H1 (cell line): ENCODE results near the gene ANKRD27. TPM values are rescaled to one million over a fixed set of nuclear protein-coding genes. Genes with fewer than 3 reads are reported as not detected.

Experiments
- CHD1 ChIP-seq: IDR thresholded peaks from 2 replicates; pipeline ENCODE4 v1.6.1; 2012; ENCODE audit warnings: low read depth, low read length, improper control_type of control experiment
- ZNF274 ChIP-seq: IDR thresholded peaks from 2 replicates; pipeline ENCODE4 v1.7.0; 2012; ENCODE audit warnings: low read length, borderline replicate concordance; ENCODE audit errors: extremely low read depth
- polyA plus RNA-seq, 7 experiments: library from polyadenylated mRNA; depleted of rRNA in 3 of 7; stranded (reverse) in 5 of 7; unstranded in 2 of 7; fragments of >200 nt in 5 of 7; fragments of 200-250 nt in 2 of 7; gene quantifications; 1 replicate in 5 of 7; 2 replicates in 1 of 7; 4 replicates in 1 of 7; pipeline versions ENCODE4 v1.2.1 to v1.2.3, GENCODE V29; 2011 to 2013; ENCODE audit warnings: missing spikeins in 2 of 7, mixed read lengths in 2 of 7
- total RNA-seq: library from RNA; stranded (reverse); fragmentation: NEBNext Ultra II Directional; extraction: Animal tissue kit (Norgen Biotek cat#: 25700); gene quantifications from 2 replicates; pipeline ENCODE4 v1.2.1, GENCODE V29; 2021
- TF ChIP-seq, protein P1 (sequence below): fragments of 300-600 bp; sonication (generic); IDR thresholded peaks from 2 replicates; pipeline ENCODE4 v1.7.1; 2012; ENCODE audit warnings: low read length, moderate library complexity, mild to moderate bottlenecking, inconsistent platforms; ENCODE audit not compliant: insufficient replicate concordance
- TF ChIP-seq, protein P2 (sequence below): IDR thresholded peaks from 2 replicates; pipeline ENCODE4 v1.6.1; 2011; ENCODE audit warnings: low read length, improper control_type of control experiment

Gene ANKRD27
- total and polyA plus RNA-seq, 2 of the 8 experiments (the other 6 are each of a cell fraction or from before 2014, with no cell fraction given), result 27.9 to 55.7 TPM

DNA sequence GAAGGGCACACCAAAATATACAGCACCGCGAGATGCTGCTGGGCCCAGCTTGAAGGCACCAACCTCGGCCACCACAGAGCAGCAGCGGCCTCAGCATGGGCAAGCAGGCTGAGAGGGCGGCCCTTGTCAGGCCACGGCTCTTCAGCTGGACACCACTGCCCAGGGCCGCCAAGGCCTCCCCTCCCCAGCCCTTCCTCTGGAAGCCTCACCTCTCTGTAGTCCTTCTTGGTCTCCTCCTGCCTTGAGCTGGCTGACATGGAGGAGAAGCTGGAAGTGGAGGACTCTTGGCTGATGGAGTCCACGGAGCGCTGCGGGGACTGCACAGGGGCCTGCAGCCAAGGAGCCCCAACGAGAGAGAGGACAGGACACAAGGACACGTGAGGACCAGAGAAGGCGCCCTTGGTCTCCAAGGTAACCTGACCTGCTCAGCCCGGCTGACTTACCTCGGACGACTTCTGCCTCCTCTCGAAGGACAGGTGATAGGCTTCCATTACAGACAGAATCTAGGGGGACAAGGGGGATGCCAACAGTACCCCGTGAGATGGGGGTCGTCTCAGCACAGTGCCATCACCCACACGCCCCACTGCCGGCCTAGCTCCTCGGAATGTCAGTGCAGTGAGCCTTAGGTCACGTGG lies 55.8 kb downstream of the ANKRD27 start (continued):
- TF ChIP-seq, protein P1, sequence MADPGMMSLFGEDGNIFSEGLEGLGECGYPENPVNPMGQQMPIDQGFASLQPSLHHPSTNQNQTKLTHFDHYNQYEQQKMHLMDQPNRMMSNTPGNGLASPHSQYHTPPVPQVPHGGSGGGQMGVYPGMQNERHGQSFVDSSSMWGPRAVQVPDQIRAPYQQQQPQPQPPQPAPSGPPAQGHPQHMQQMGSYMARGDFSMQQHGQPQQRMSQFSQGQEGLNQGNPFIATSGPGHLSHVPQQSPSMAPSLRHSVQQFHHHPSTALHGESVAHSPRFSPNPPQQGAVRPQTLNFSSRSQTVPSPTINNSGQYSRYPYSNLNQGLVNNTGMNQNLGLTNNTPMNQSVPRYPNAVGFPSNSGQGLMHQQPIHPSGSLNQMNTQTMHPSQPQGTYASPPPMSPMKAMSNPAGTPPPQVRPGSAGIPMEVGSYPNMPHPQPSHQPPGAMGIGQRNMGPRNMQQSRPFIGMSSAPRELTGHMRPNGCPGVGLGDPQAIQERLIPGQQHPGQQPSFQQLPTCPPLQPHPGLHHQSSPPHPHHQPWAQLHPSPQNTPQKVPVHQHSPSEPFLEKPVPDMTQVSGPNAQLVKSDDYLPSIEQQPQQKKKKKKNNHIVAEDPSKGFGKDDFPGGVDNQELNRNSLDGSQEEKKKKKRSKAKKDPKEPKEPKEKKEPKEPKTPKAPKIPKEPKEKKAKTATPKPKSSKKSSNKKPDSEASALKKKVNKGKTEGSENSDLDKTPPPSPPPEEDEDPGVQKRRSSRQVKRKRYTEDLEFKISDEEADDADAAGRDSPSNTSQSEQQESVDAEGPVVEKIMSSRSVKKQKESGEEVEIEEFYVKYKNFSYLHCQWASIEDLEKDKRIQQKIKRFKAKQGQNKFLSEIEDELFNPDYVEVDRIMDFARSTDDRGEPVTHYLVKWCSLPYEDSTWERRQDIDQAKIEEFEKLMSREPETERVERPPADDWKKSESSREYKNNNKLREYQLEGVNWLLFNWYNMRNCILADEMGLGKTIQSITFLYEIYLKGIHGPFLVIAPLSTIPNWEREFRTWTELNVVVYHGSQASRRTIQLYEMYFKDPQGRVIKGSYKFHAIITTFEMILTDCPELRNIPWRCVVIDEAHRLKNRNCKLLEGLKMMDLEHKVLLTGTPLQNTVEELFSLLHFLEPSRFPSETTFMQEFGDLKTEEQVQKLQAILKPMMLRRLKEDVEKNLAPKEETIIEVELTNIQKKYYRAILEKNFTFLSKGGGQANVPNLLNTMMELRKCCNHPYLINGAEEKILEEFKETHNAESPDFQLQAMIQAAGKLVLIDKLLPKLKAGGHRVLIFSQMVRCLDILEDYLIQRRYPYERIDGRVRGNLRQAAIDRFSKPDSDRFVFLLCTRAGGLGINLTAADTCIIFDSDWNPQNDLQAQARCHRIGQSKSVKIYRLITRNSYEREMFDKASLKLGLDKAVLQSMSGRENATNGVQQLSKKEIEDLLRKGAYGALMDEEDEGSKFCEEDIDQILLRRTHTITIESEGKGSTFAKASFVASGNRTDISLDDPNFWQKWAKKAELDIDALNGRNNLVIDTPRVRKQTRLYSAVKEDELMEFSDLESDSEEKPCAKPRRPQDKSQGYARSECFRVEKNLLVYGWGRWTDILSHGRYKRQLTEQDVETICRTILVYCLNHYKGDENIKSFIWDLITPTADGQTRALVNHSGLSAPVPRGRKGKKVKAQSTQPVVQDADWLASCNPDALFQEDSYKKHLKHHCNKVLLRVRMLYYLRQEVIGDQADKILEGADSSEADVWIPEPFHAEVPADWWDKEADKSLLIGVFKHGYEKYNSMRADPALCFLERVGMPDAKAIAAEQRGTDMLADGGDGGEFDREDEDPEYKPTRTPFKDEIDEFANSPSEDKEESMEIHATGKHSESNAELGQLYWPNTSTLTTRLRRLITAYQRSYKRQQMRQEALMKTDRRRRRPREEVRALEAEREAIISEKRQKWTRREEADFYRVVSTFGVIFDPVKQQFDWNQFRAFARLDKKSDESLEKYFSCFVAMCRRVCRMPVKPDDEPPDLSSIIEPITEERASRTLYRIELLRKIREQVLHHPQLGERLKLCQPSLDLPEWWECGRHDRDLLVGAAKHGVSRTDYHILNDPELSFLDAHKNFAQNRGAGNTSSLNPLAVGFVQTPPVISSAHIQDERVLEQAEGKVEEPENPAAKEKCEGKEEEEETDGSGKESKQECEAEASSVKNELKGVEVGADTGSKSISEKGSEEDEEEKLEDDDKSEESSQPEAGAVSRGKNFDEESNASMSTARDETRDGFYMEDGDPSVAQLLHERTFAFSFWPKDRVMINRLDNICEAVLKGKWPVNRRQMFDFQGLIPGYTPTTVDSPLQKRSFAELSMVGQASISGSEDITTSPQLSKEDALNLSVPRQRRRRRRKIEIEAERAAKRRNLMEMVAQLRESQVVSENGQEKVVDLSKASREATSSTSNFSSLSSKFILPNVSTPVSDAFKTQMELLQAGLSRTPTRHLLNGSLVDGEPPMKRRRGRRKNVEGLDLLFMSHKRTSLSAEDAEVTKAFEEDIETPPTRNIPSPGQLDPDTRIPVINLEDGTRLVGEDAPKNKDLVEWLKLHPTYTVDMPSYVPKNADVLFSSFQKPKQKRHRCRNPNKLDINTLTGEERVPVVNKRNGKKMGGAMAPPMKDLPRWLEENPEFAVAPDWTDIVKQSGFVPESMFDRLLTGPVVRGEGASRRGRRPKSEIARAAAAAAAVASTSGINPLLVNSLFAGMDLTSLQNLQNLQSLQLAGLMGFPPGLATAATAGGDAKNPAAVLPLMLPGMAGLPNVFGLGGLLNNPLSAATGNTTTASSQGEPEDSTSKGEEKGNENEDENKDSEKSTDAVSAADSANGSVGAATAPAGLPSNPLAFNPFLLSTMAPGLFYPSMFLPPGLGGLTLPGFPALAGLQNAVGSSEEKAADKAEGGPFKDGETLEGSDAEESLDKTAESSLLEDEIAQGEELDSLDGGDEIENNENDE, result no peak
- TF ChIP-seq ZNF274 (no peak), CHD1 (no peak)
- TF ChIP-seq, protein P2, sequence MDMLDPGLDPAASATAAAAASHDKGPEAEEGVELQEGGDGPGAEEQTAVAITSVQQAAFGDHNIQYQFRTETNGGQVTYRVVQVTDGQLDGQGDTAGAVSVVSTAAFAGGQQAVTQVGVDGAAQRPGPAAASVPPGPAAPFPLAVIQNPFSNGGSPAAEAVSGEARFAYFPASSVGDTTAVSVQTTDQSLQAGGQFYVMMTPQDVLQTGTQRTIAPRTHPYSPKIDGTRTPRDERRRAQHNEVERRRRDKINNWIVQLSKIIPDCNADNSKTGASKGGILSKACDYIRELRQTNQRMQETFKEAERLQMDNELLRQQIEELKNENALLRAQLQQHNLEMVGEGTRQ, result no peak
